ENCODE data around the gene NLGN1. TPM values are rescaled to one million over a fixed set of nuclear protein-coding genes. Genes with fewer than 3 reads are reported as not detected.

Gene NLGN1
- polyA plus RNA-seq, 1 donor from 2014 or later: 2.7 TPM

- TF ChIP-seq EP300 (conservative IDR thresholded peaks at IDR 0.05; ENCODE audit: poor library complexity, severe bottlenecking) (no peak), REST (IDR thresholded peaks at IDR 0.05; ENCODE audit: borderline replicate concordance) (no peak), SMC3 (conservative IDR thresholded peaks at IDR 0.05; ENCODE audit: poor library complexity) (no peak), TAF1 (IDR thresholded peaks at IDR 0.05; ENCODE audit: low read depth) (no peak), RAD21 (conservative IDR thresholded peaks at IDR 0.05) (no peak), CTCF (IDR thresholded peaks at IDR 0.05; ENCODE audit: poor library complexity, severe bottlenecking) (no peak), EZH2 (IDR thresholded peaks at IDR 0.05; ENCODE audit: borderline replicate concordance, insufficient read depth, low read length, poor library complexity, severe bottlenecking) (no peak), POLR2AphosphoS5 (IDR thresholded peaks at IDR 0.05) (no peak), MXI1 (conservative IDR thresholded peaks at IDR 0.05; ENCODE audit: poor library complexity, severe bottlenecking) (no peak)
- H3K27ac ChIP-seq (ENCODE audit: low read length): no peak overlapping the region
- H3K9ac ChIP-seq (ENCODE audit: low read length): no peak overlapping the region
- no peaks in the 10 kb centered on the region for H3K79me2 ChIP-seq (replicated peaks; ENCODE audit: insufficient read depth, low read length)
- no peaks in the 10 kb centered on the region for H3F3A ChIP-seq (ENCODE audit: insufficient read depth, low read length, poor library complexity, severe bottlenecking)
- no peak overlapping the region for H3K4me2 ChIP-seq (ENCODE audit: low read length)
- H3K9me2 ChIP-seq (ENCODE audit: insufficient read depth, low read length): no peaks in the 10 kb centered on the region
- H3K4me3 ChIP-seq (ENCODE audit: low read length): no peak overlapping the region
- H4K20me1 ChIP-seq (ENCODE audit: insufficient read depth): no peaks in the 10 kb centered on the region
- H3K9me3 ChIP-seq (ENCODE audit: low read length): no peaks in the 10 kb centered on the region
- no peaks in the 10 kb centered on the region for H3K27me3 ChIP-seq (ENCODE audit: insufficient read depth, low read depth, low read length)
- H2AFZ ChIP-seq (ENCODE audit: low read depth, low read length): no peak overlapping the region
- H3K36me3 ChIP-seq (ENCODE audit: insufficient read depth, low read length): no peaks in the 10 kb centered on the region
Measured at GRCh38 chr3:174308736-174309135, 911.2 kb downstream of the NLGN1 start.

- no peaks in the 10 kb centered on the region for H3K9me2 ChIP-seq (ENCODE audit: insufficient read depth, low read length)
- no peak overlapping the region for H3K27ac ChIP-seq (ENCODE audit: low read length)
- H3K79me2 ChIP-seq (replicated peaks; ENCODE audit: insufficient read depth, low read length): no peaks in the 10 kb centered on the region
- no peak overlapping the region for H3K4me3 ChIP-seq (ENCODE audit: low read length)
- H3K4me2 ChIP-seq (ENCODE audit: low read length): no peak overlapping the region
- H4K20me1 ChIP-seq (ENCODE audit: insufficient read depth): no peaks in the 10 kb centered on the region
- H3K9me3 ChIP-seq (ENCODE audit: low read length): no peaks in the 10 kb centered on the region
- no peak overlapping the region for H2AFZ ChIP-seq (ENCODE audit: low read depth, low read length)
- no peaks in the 10 kb centered on the region for H3K27me3 ChIP-seq (ENCODE audit: insufficient read depth, low read depth, low read length)
- no peaks in the 10 kb centered on the region for H3K36me3 ChIP-seq (ENCODE audit: insufficient read depth, low read length)
- TF ChIP-seq SMC3 (conservative IDR thresholded peaks at IDR 0.05; ENCODE audit: poor library complexity) (no peak), EP300 (conservative IDR thresholded peaks at IDR 0.05; ENCODE audit: poor library complexity, severe bottlenecking) (no peak), REST (IDR thresholded peaks at IDR 0.05; ENCODE audit: borderline replicate concordance) (no peak), EZH2 (IDR thresholded peaks at IDR 0.05; ENCODE audit: borderline replicate concordance, insufficient read depth, low read length, poor library complexity, severe bottlenecking) (no peak), TAF1 (IDR thresholded peaks at IDR 0.05; ENCODE audit: low read depth) (no peak), RAD21 (conservative IDR thresholded peaks at IDR 0.05) (no peak), CTCF (IDR thresholded peaks at IDR 0.05; ENCODE audit: poor library complexity, severe bottlenecking) (no peak), MXI1 (conservative IDR thresholded peaks at IDR 0.05; ENCODE audit: poor library complexity, severe bottlenecking) (no peak), POLR2AphosphoS5 (IDR thresholded peaks at IDR 0.05) (no peak)
- no peaks in the 10 kb centered on the region for H3F3A ChIP-seq (ENCODE audit: insufficient read depth, low read length, poor library complexity, severe bottlenecking)
- H3K9ac ChIP-seq (ENCODE audit: low read length): no peak overlapping the region
Measured at GRCh38 chr3:174310475-174310983, 913.0 kb downstream of the NLGN1 start.

All from neural cell (in vitro differentiated cells).